Embryonic facial prominence (tissue), 1 donor: ENCODE data around the gene NPHP3.
"Not testable (repeated sequence)": the region's sequence is repeated elsewhere in the genome, so short reads cannot be mapped to it uniquely, and the experiment has no call there.

ENCODE experiments used
- DNase-seq: peaks from one replicate; pipeline ENCODE4 v3.0.0-alpha.2; 2016; ENCODE audit errors: extremely low spot score

NPHP3 gene, protein sequence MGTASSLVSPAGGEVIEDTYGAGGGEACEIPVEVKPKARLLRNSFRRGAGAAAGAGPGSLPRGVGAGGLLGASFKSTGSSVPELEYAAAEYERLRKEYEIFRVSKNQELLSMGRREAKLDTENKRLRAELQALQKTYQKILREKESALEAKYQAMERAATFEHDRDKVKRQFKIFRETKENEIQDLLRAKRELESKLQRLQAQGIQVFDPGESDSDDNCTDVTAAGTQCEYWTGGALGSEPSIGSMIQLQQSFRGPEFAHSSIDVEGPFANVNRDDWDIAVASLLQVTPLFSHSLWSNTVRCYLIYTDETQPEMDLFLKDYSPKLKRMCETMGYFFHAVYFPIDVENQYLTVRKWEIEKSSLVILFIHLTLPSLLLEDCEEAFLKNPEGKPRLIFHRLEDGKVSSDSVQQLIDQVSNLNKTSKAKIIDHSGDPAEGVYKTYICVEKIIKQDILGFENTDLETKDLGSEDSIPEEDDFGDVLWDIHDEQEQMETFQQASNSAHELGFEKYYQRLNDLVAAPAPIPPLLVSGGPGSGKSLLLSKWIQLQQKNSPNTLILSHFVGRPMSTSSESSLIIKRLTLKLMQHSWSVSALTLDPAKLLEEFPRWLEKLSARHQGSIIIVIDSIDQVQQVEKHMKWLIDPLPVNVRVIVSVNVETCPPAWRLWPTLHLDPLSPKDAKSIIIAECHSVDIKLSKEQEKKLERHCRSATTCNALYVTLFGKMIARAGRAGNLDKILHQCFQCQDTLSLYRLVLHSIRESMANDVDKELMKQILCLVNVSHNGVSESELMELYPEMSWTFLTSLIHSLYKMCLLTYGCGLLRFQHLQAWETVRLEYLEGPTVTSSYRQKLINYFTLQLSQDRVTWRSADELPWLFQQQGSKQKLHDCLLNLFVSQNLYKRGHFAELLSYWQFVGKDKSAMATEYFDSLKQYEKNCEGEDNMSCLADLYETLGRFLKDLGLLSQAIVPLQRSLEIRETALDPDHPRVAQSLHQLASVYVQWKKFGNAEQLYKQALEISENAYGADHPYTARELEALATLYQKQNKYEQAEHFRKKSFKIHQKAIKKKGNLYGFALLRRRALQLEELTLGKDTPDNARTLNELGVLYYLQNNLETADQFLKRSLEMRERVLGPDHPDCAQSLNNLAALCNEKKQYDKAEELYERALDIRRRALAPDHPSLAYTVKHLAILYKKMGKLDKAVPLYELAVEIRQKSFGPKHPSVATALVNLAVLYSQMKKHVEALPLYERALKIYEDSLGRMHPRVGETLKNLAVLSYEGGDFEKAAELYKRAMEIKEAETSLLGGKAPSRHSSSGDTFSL (N-terminal part only)

GRCh38 chr3:132722165-132723023, at the start of gene NPHP3:
Gene NPHP3, minus strand, starts transcription at chr3:132722409. Its CDS starts 54 bp downstream, at chr3:132722355.
- peak; percentile 95 for DNase-seq

- no peak for DNase-seq
These were observed 36.5 kb upstream of the NPHP3 start for GRCh38 chr3:132758740-132759139.

DNA sequence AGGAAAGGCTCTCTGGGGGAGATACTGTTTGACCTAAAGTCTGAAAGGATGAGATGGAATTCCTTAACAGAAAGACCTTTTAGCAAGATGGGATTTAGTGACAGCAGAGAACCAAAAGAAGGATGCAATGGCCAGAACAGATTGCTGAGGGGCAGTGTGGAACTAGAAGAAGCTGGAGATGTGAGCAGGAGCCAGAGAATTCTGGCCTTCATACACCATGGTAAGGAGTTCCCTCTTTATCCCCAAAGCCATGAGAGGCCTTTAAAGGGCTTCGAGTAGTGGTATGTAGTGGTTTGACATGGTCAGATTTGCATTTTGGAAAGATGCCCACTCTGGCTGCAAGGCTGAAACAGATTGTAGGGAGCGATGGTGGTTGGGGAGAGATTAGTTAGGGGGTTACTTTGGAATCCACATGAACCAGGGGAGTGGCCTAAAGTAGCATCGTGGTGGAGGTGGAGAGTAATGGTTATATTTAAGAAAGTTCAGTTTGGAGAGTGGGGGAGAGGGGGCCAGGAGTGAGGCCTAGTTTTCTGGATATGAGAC, 34.0 kb upstream of the NPHP3 start:
- DNase-seq, result no peak

GRCh38 chr3:132753946-132754345, 31.7 kb upstream of the NPHP3 start:
- DNase-seq, result no peak

- DNase-seq, result no peak
These were observed 27.6 kb upstream of the NPHP3 start for GRCh38 chr3:132749786-132750185.

- not testable (repeated sequence) for DNase-seq
These were observed 24.5 kb upstream of the NPHP3 start for GRCh38 chr3:132746720-132747119.

DNA sequence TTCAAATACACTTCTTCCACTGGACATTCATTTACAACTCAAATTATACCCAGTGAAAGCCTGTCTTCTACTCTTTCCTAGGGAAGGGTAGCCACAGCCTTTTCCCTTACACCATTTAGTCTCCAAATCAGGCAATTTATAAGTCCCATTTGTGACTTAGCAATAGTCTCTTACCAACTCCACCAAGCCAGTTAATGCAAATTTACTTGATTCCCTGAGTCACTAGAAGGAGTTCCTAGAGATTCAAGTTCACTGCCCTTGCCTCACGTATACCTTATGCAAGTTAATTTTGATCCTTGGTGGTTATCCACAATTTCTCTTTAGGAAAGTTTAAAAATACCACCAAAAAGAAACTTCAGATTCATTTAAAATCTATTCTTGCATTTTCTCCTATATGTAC, 16.1 kb upstream of the NPHP3 start:
- no peak for DNase-seq

DNA sequence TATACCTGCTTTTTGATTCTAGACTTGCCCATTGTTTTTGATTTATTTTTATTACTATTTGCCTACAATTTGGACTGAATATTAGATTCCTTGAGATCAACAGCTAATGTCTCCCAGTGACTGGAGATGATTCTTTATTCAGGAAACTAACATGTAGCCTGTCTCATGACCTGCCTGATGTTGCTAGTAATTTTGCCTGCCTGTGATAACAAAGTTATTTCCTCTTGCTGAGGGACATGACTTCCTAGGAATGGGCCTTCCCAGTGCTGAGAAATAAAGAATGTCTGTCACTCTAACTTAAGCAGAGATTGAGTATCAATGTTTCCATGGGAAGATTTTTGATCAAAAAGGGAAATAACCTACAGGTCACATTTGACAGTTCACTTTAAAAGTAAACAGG, 13.4 kb upstream of the NPHP3 start:
- DNase-seq, result no peak

DNA sequence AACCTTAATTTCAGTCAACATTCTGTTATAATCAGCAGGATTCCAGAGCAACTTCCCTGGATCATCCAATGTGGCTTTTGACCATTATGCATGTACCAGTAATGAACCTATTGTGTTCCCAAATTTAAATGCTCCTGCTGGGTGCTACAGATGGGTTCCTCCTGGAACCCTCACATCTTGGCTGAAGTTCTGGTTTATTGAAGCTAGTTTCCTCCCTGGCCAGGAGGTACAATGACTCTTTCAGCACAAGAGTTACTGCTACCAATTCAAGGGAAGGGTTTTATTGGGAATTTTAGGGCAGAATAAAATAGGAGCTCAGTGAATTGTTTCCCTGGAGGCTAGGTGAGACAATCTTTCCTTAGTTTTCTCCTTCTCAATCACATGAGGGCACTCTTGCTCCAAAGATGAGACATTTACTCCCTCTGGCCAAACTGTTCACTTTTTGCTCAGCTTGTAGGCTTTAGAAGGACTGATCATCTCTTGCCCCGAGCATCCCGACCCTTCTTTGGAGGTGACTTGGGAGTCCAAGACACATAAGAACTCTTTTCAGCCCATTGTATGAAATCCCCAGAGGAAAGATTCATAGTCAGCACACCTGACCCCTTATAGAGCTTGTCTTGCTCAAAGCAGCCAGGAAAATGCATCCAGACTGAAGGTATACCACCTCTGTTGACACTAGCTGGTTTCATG, 8.8 kb upstream of the NPHP3 start:
- no peak for DNase-seq

DNA sequence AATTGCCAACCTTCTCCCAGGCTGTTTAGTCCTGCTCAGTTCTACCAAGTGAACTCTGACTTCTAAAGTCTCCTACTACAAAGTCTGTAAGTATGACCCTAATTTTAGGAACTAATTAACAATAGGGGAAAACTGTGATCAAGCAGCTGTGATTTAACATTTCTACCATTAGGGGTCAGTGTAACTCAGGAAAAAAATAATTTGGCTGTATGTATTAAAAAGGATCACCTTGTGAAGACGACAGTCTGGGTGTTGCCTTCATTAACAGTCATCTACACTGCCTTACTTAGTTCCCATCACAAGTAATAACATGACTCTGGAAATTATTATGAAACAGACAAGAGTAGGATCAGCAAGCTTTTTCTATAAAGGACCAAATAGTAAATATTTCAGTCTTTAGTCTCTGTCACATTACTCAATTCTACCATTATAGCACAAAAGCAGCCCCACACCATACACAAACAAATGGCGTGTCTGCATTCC, 4.2 kb upstream of the NPHP3 start:
- DNase-seq, result no peak

- DNase-seq, result peak; percentile 29
These were observed 1.1 kb upstream of the NPHP3 start for GRCh38 chr3:132723024-132723950.

DNA sequence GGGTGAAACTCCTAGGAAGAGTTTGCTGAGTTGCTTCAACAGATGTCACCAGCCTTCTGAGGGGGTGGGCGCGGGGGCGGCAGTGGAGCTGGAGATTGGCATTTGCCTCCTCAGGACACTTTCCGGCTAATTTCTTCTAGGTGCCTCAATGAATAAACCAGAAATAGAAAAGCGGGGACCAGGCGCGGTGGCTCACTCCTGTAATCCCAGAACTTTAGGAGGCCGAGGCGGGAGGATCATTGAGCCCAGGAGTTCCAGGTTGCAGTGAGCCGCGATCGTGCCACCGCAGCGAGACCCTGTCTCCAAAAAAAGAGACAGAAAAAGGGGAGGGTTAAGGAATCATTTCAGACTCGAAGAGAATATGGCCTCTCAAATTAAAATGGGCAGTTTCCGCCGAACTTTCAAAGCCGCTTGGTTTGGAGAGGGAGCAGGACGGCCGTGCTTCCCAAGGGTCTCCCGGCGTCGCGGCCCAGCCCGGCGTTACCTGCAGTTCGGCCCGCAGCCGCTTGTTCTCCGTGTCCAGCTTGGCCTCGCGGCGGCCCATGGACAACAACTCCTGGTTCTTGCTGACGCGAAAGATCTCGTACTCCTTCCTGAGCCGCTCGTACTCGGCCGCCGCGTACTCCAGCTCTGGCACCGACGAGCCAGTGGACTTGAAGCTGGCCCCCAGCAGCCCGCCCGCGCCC, 587 bp downstream of the NPHP3 start:
- peak; percentile 27 for DNase-seq

GRCh38 chr3:132720228-132720627, 2.0 kb downstream of the NPHP3 start:
- DNase-seq, result no peak

DNA sequence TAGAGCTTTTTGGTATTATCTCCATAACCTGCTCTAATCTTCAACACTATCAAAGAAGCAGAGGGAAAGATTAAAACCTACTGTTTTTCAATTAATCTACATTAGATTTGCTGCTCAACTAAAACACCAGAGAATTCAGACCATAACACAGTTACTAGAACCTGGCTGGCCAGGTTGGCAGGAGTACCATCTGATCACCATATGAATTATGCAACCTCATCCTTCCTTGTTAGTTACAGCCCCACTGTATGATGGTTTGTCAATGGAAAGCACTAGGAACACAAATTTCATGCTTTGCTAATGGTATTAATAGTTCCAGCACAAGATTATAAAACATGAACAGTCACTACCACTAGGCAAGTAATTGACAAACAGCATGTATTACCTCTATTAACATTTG, 5.8 kb downstream of the NPHP3 start:
- no peak for DNase-seq

DNA sequence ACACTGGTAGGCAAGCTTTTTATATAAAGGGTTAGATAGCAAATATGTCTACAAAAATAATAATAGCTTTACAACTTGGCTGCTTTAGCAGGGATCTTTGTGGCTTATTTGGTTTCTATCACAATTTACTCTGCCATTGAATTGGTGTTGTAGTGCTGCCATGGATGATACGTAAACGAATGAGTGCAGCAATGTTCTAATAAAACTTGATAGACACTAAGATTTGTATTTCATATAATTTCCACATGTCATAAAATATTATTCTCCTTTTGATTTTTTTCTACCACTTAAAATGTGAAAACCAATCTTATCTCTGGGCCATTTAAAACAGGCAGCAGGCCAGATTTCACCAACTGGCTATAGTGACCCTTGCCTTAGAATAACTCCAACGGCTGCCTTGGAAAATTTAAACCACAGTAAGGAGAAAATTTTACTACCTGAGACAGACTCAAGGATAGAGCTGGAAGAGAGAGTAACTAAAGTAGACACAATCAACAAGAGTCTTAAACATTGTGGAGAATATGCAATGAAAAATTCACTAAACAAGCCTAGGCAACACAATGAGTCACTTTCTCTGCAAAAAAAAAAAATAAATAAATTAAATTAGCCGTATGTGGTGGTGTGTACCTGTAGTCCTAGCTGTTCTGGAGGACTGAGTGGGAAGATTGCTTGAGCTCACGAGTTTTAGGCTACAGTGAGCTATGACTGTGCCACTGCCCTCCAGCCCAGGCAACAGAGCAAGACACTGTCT, 8.1 kb downstream of the NPHP3 start:
- no peak for DNase-seq

DNA sequence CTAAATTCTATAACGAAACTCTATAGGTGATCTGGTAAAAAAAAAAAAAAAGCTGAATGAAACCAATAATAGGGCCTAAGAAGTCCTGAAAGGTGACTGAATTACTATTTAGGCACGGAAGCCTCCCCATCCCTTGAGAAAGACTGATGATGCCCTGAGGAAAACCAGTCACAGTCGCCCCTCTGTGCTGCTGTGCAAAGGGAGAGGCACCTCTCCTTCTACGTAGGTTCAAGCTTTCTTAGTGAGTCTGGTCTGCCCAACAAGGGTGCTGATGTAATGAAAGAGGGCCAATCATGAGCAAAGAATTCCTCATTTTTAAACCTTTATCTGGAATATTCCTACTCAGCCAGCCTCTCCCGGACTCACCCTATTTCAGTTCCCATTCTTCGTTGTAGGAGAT, 11.9 kb downstream of the NPHP3 start:
- no peak for DNase-seq

DNA sequence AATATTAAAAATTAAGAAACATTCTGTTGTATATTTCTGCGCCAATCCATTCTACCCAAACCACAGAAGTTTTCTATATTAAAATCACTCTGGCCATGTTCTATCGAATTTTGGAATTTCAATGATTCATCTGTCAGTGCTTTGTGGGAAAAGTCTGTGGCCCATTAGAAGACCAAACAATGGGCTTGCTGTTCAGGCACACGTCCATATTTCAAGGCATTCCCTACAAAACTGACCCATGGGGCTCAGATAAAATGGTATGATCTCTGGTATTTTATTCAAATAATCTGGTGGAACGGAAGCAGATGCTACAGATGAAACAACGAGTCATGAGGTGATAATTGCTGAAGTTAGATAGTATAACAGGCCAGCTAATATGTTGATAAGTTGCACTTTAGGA, 12.4 kb downstream of the NPHP3 start:
- DNase-seq, result no peak
